ENCODE measurements around the gene COMMD3.

GRCh38 chr10:22368402-22368801 is 52.2 kb downstream of the COMMD3 start:
- TF ChIP-seq POLR2AphosphoS5 (IDR thresholded peaks at IDR 0.05), result no peak
- TF ChIP-seq POLR2A (IDR thresholded peaks at IDR 0.05), result no peak
- TF ChIP-seq CTCF (IDR thresholded peaks at IDR 0.05), result no peak

Data from gastroesophageal sphincter (tissue), 3 donors.